SK-N-SH (cell line): Measurements from ENCODE around the gene AOC1. TPM values are rescaled to one million over a fixed set of nuclear protein-coding genes. Genes with fewer than 3 reads are reported as not detected.

ENCODE experiments used
- CTCF ChIA-PET: fragments of 300-600, 350-600 bp; formaldehyde crosslinking; extraction: SDS; loops from one replicate; lab custom pipeline; 2021; lab: Yijun Ruan, JAX
- POLR2A ChIA-PET: fragments of 350-600 bp; sonication (Branson Sonifier 250); formaldehyde crosslinking; extraction: SDS; loops from one replicate; lab custom pipeline; 2020; ENCODE audit warnings: antibody characterized with exemption, inconsistent platforms; lab: Yijun Ruan, JAX
- DNase-seq: peaks from one replicate; pipeline ENCODE4 v3.0.0; 2012
- H2AFZ ChIP-seq: fragments of 200-600 bp; sonication (generic); 2 replicates; pipeline ENCODE4 v1.8.1; 2016; ENCODE audit warnings: antibody characterized with exemption, mild to moderate bottlenecking, low read depth
- H3F3A ChIP-seq: fragments of 200-600 bp; sonication (generic); replicated peaks from 2 replicates; pipeline ENCODE3; 2016; ENCODE audit warnings: antibody characterized with exemption, mild to moderate bottlenecking; ENCODE audit not compliant: insufficient read depth
- H3K27ac ChIP-seq, 2 experiments: fragments of 200-500 bp in 1 of 2; fragments of 200-600 bp in 1 of 2; sonication (Bioruptor generic) in 1 of 2; sonication (generic), shearing (Covaris generic) in 1 of 2; 2 replicates each; pipeline versions ENCODE4 v1.5.1 to v1.6.1; 2014 to 2016; ENCODE audit warnings: low read depth in 2 of 2, inconsistent platforms in 1 of 2, low read length in 1 of 2, mild to moderate bottlenecking in 1 of 2, mixed read lengths in 1 of 2
- H3K27me3 ChIP-seq: fragments of 200-600 bp; sonication (generic), shearing (Covaris generic); 2 replicates; pipeline ENCODE4 v1.6.1; 2016; ENCODE audit warnings: mixed run types; ENCODE audit not compliant: insufficient read depth
- H3K36me3 ChIP-seq, 2 experiments: fragments of 200-500 bp in 1 of 2; fragments of 200-600 bp in 1 of 2; sonication (Bioruptor generic) in 1 of 2; sonication (generic) in 1 of 2; replicated peaks in 1 of 2; 2 replicates each; pipeline versions ENCODE3 to v1.5.1; 2014 to 2016; ENCODE audit warnings: low read length in 1 of 2, mild to moderate bottlenecking in 1 of 2; ENCODE audit not compliant: insufficient read depth in 2 of 2, control insufficient read depth in 1 of 2
- H3K4me1 ChIP-seq, 2 experiments: fragments of 200-500 bp in 1 of 2; fragments of 200-600 bp in 1 of 2; sonication (Bioruptor generic) in 1 of 2; sonication (generic), shearing (Covaris generic) in 1 of 2; 2 replicates each; pipeline versions ENCODE4 v1.5.1 to v1.6.1; 2014 to 2016; ENCODE audit warnings: low read depth in 1 of 2, low read length in 1 of 2, mixed run types in 1 of 2; ENCODE audit not compliant: insufficient read depth in 2 of 2, control insufficient read depth in 1 of 2
- H3K4me2 ChIP-seq: fragments of 200-600 bp; sonication (generic), shearing (Covaris generic); 2 replicates; pipeline ENCODE4 v1.6.1; 2017; ENCODE audit warnings: mixed run types
- H3K4me3 ChIP-seq, 2 experiments: fragments of 200-500 bp in 1 of 2; fragments of 200-600 bp in 1 of 2; sonication (Bioruptor generic) in 1 of 2; sonication (generic), shearing (Covaris generic) in 1 of 2; 2 replicates each; pipeline versions ENCODE4 v1.5.1 to v1.8.1; 2014 to 2016; ENCODE audit warnings: low read depth in 2 of 2, inconsistent platforms in 1 of 2, low read length in 1 of 2, mild to moderate bottlenecking in 1 of 2, mixed read lengths in 1 of 2, moderate library complexity in 1 of 2
- H3K79me2 ChIP-seq: fragments of 200-600 bp; sonication (generic); 2 replicates; pipeline ENCODE4 v1.8.1; 2017; ENCODE audit warnings: mild to moderate bottlenecking; ENCODE audit not compliant: insufficient read depth
- H3K9ac ChIP-seq: fragments of 200-600 bp; sonication (generic); 2 replicates; pipeline ENCODE4 v1.6.1; 2017; ENCODE audit warnings: mixed run types
- H3K9me2 ChIP-seq: fragments of 200-600 bp; sonication (generic); 2 replicates; pipeline ENCODE4 v1.6.1; 2017; ENCODE audit warnings: mixed run types
- H3K9me3 ChIP-seq: fragments of 200-600 bp; sonication (generic); 2 replicates; pipeline ENCODE4 v1.6.1; 2017; ENCODE audit warnings: mixed run types, mild to moderate bottlenecking, moderate library complexity
- H4K20me1 ChIP-seq: fragments of 200-600 bp; sonication (generic); 2 replicates; pipeline ENCODE4 v1.6.1; 2017; ENCODE audit warnings: mild to moderate bottlenecking, mixed run types; ENCODE audit not compliant: insufficient read depth
- CHD2 ChIP-seq: fragments of 150-350 bp; IDR thresholded peaks from 2 replicates; pipeline ENCODE4 v1.6.1; 2018; ENCODE audit warnings: low read length; ENCODE audit not compliant: partially characterized antibody
- EZH2phosphoT487 ChIP-seq: fragments of 200-600 bp; sonication (generic); IDR thresholded peaks from 2 replicates; pipeline ENCODE4 v1.6.1; 2017; ENCODE audit warnings: low read depth, mixed run types, mild to moderate bottlenecking, antibody characterized with exemption, moderate library complexity, borderline replicate concordance
- FOXM1 ChIP-seq: IDR thresholded peaks from 2 replicates; pipeline ENCODE4 v1.4.0; 2012; ENCODE audit warnings: low read depth, mild to moderate bottlenecking
- GATA2 ChIP-seq: sonication (generic); formaldehyde crosslinking; IDR thresholded peaks from 2 replicates; pipeline ENCODE4 v1.5.0; 2020; ENCODE audit warnings: mild to moderate bottlenecking, missing genetic modification reagents
- IRF3 ChIP-seq: fragments of 150-350 bp; IDR thresholded peaks from 2 replicates; pipeline ENCODE4 v1.6.1; 2016; ENCODE audit warnings: mild to moderate bottlenecking, low read depth, low read length
- MXI1 ChIP-seq: IDR thresholded peaks from 2 replicates; pipeline ENCODE4 v1.6.1; 2012; ENCODE audit warnings: mild to moderate bottlenecking, low read depth, low read length, improper control_type of control experiment
- NFIC ChIP-seq: IDR thresholded peaks from 2 replicates; pipeline ENCODE4 v1.4.0; 2012; ENCODE audit warnings: borderline replicate concordance
- NRF1 ChIP-seq: IDR thresholded peaks from 2 replicates; pipeline ENCODE4 v1.6.1; 2012; ENCODE audit warnings: low read depth, mild to moderate bottlenecking, low read length
- PBX3 ChIP-seq: IDR thresholded peaks from 2 replicates; pipeline ENCODE4; 2012
- RCOR1 ChIP-seq: fragments of 150-350 bp; IDR thresholded peaks from 2 replicates; pipeline ENCODE4 v1.6.1; 2017; ENCODE audit warnings: antibody characterized with exemption, low read length
- RFX5 ChIP-seq: IDR thresholded peaks from 2 replicates; pipeline ENCODE4 v1.6.1; 2012; ENCODE audit warnings: mild to moderate bottlenecking, improper control_type of control experiment, low read length
- SMC3 ChIP-seq: IDR thresholded peaks from 2 replicates; pipeline ENCODE4 v1.6.1; 2012; ENCODE audit warnings: low read depth, low read length, improper control_type of control experiment
- TCF12 ChIP-seq: IDR thresholded peaks from 2 replicates; pipeline ENCODE4 v1.4.0; 2012
- TEAD4 ChIP-seq: IDR thresholded peaks from 2 replicates; pipeline ENCODE4 v1.4.0; 2012; ENCODE audit warnings: mild to moderate bottlenecking, borderline replicate concordance; ENCODE audit not compliant: insufficient read depth
- YY1 ChIP-seq: IDR thresholded peaks from 2 replicates; pipeline ENCODE4 v1.4.0; 2012; ENCODE audit warnings: low read depth, mild to moderate bottlenecking
- WGBS: methylation state at CpG from one replicate; pipeline ENCODE4 v1.1.6; 2017; ENCODE audit warnings: low lambda C conversion rate; 5-methylcytosine and 5-hydroxymethylcytosine counted together
- polyA plus RNA-seq, 3 experiments: library from polyadenylated mRNA; depleted of rRNA; stranded (reverse); fragments of >200 nt; gene quantifications; 2 replicates each; pipeline ENCODE4 v1.2.3, GENCODE V29; 2012
- TF ChIP-seq, protein P1 (sequence below): IDR thresholded peaks from 2 replicates; pipeline ENCODE4 v1.4.0; 2012; ENCODE audit warnings: low read depth, borderline replicate concordance

AOC1 gene
- polyA plus RNA-seq, 1 of the 3 experiments (the other 2 are of a cell fraction): not detected

GRCh38 chr7:150895809-150896208 is 43.5 kb downstream of the AOC1 start:
- H2AFZ ChIP-seq: no peak overlapping the region
- H3K9me2 ChIP-seq: no peaks in the 10 kb centered on the region
- H3K27ac ChIP-seq: no peak overlapping the region
- no peaks in the 10 kb centered on the region for H3K27me3 ChIP-seq
- no peaks in the 10 kb centered on the region for H4K20me1 ChIP-seq
- H3K36me3 ChIP-seq: no peaks in the 10 kb centered on the region
- H3K9ac ChIP-seq: no peak overlapping the region
- H3K79me2 ChIP-seq: no peaks in the 10 kb centered on the region
- TF ChIP-seq EZH2phosphoT487 (no peak), MXI1 (no peak), TCF12 (no peak), NFIC (no peak), GATA2 (CRISPR knock-in tag) (no peak), IRF3 (no peak), RCOR1 (no peak), SMC3 (no peak), RFX5 (no peak), FOXM1 (no peak), CHD2 (no peak), PBX3 (no peak), NRF1 (no peak), TEAD4 (no peak)
- TF ChIP-seq, protein P1, sequence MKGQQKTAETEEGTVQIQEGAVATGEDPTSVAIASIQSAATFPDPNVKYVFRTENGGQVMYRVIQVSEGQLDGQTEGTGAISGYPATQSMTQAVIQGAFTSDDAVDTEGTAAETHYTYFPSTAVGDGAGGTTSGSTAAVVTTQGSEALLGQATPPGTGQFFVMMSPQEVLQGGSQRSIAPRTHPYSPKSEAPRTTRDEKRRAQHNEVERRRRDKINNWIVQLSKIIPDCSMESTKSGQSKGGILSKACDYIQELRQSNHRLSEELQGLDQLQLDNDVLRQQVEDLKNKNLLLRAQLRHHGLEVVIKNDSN: no peak
- CTCF ChIA-PET: interaction anchor here (5.6 to 13.8 kb wide), 3 partner anchors 18 to 85 kb away, joined by 123 to 280 read pairs (median 265); partner anchors contain the start of gene KCNH2
- DNase-seq: no peak
- no peak overlapping the region for H3K4me2 ChIP-seq
- WGBS: 11% methylated on average over 1 of the region's 2 CpGs
- no peak overlapping the region for H3K4me3 ChIP-seq
- POLR2A ChIA-PET: no interaction called here
- H3K9me3 ChIP-seq: no peaks in the 10 kb centered on the region
- H3K4me1 ChIP-seq: peaks cover 0 to 27% of the 10 kb centered on the region in 2 experiments; a peak in 1 of 4 replicates
- no peaks in the 10 kb centered on the region for H3F3A ChIP-seq

- Histone ChIP-seq H3K9me2 (no peaks in the 10 kb centered on the region), H3F3A (no peaks in the 10 kb centered on the region), H3K79me2 (no peaks in the 10 kb centered on the region), H3K4me1 (peaks cover 0 to 36% of the 10 kb centered on the region in 2 experiments; a peak in 1 of 4 replicates), H3K4me3 (no peak overlapping the region)
- WGBS: 38% methylated on average over 10 of the region's 10 CpGs
- no peak for DNase-seq
- TF ChIP-seq YY1: no peak
- TF ChIP-seq, all 33 proteins: peak for 0
- POLR2A ChIA-PET: no interaction called here
- Histone ChIP-seq H4K20me1 (no peaks in the 10 kb centered on the region), H3K27me3 (no peaks in the 10 kb centered on the region), H3K9me3 (no peaks in the 10 kb centered on the region), H3K36me3 (no peaks in the 10 kb centered on the region), H3K27ac (no peak overlapping the region), H3K9ac (no peak overlapping the region), H3K4me2 (no peak overlapping the region), H2AFZ (no peak overlapping the region)
- CTCF ChIA-PET: interaction anchor here (0.7 to 13.8 kb wide), 8 partner anchors 19 to 214 kb away, joined by 3 to 280 read pairs (median 74); partner anchors contain the start of genes KCNH2 and NOS3
Observed at GRCh38 chr7:150896562-150897209, 44.4 kb downstream of the AOC1 start.
